SJSA1 (cell line): ENCODE results near the gene GPC1. TPM values are rescaled to one million over a fixed set of nuclear protein-coding genes. Genes with fewer than 3 reads are reported as not detected.
"Not testable (repeated sequence)": the region's sequence is repeated elsewhere in the genome, so short reads cannot be mapped to it uniquely, and the experiment has no call there.

Experiments used
- DNase-seq, 2 experiments: peaks; one replicate each; pipeline ENCODE4 v3.0.0-alpha.2; 2015 to 2020; ENCODE audit warnings: low spot score in 2 of 2, low read depth in 1 of 2
- H3K27ac ChIP-seq: fragments of 250-450 bp; sonication (Bioruptor Pico); 2 replicates; pipeline ENCODE4 v1.5.1; 2020; ENCODE audit warnings: mild to moderate bottlenecking, moderate library complexity
- H3K27me3 ChIP-seq: fragments of 250-450 bp; sonication (Bioruptor Pico); replicated peaks from 2 replicates; pipeline ENCODE4 v1.5.1; 2020; ENCODE audit warnings: mild to moderate bottlenecking, moderate library complexity
- H3K36me3 ChIP-seq: fragments of 250-450 bp; sonication (Bioruptor Pico); 2 replicates; pipeline ENCODE4 v1.5.1; 2020; ENCODE audit warnings: mild to moderate bottlenecking
- H3K4me1 ChIP-seq: fragments of 250-450 bp; sonication (Bioruptor Pico); replicated peaks from 2 replicates; pipeline ENCODE4 v1.6.1; 2021; ENCODE audit warnings: mild to moderate bottlenecking
- H3K4me3 ChIP-seq: fragments of 250-450 bp; sonication (Bioruptor Pico); 2 replicates; pipeline ENCODE4 v1.5.1; 2020; ENCODE audit warnings: mild to moderate bottlenecking
- H3K9me3 ChIP-seq: fragments of 250-450 bp; sonication (Bioruptor Pico); replicated peaks from 2 replicates; pipeline ENCODE4 v1.5.1; 2020; ENCODE audit warnings: mild to moderate bottlenecking
- total RNA-seq: library from RNA; depleted of rRNA; stranded (reverse); fragments of >200 nt; shearing (Covaris generic); gene quantifications from 2 replicates; pipeline ENCODE4 v1.2.3, GENCODE V29; 2014

GPC1 gene
- total RNA-seq, 1 experiment from 2014 or later: 63.4 TPM

DNA sequence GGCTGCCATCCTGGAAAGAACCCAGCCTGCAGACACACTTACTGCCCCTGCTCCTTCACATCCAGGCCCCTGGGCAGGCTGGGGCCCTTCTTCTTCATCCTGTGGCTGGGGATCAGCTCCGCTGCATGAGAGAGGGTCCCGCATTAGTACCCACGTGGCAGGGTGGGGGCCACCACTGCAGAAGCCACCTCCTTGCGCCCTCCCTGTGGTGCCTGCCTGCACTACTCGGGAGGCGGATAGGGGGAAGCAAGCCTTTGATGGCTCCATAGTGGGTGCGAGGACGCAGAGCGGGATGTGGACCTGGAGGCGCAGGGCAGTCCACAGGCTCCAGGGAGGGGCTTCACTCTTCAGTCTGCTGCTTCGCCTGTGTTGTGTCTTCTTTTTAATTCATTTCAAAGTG lies 46.7 kb downstream of the GPC1 start:
- no peaks in the 10 kb centered on the region for H3K9me3 ChIP-seq
- no peak for DNase-seq
- H3K4me3 ChIP-seq: no peak overlapping the region
- H3K36me3 ChIP-seq: no peaks in the 10 kb centered on the region
- H3K4me1 ChIP-seq: no peaks in the 10 kb centered on the region
- no peaks in the 10 kb centered on the region for H3K27me3 ChIP-seq
- no peak overlapping the region for H3K27ac ChIP-seq

- H3K4me3 ChIP-seq: no peak overlapping the region
- DNase-seq: no peak
- H3K36me3 ChIP-seq: no peaks in the 10 kb centered on the region
- H3K27ac ChIP-seq: no peak overlapping the region
- no peaks in the 10 kb centered on the region for H3K4me1 ChIP-seq
- H3K27me3 ChIP-seq: no peaks in the 10 kb centered on the region
- peaks cover 15% of the 10 kb centered on the region for H3K9me3 ChIP-seq
Observed at GRCh38 chr2:240491483-240491882, 56.0 kb downstream of the GPC1 start.

DNA sequence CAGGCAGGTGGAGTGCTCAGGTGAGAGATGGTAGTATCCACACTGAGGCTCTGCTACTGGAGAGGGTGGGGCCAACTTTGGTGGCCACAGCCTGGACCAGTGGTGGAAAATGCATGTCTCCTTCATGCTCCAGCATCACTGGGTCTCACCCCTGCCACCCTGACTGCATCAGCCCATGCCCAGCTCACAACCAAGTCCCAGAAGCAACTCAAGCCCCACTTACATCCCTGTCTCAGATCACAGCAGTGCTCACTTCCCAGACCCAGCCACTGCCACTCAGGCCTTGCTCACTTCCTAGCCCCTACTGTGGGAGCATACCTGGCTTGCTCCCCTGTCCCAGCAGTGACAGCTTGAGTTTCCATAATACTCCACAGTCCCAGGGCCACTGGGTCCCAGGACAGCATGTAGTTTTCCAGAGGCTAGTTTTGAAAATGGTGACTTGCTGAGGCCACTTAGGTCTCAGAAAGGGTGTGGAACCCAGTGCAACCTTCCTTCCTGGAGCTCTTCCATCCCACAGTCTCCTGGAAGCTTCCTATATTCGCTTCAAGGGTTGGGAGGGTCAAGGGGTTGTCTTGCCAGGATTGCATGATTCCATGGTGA lies 58.8 kb downstream of the GPC1 start:
- no peaks in the 10 kb centered on the region for H3K36me3 ChIP-seq
- DNase-seq: no peak
- no peaks in the 10 kb centered on the region for H3K27me3 ChIP-seq
- H3K4me3 ChIP-seq: no peak overlapping the region
- H3K9me3 ChIP-seq: peaks cover 12% of the 10 kb centered on the region
- H3K4me1 ChIP-seq: no peaks in the 10 kb centered on the region
- H3K27ac ChIP-seq: no peak overlapping the region

GRCh38 chr2:240494942-240495341 lies 59.5 kb downstream of the GPC1 start:
- H3K27me3 ChIP-seq, H3K9me3 ChIP-seq, H3K4me1 ChIP-seq, H3K4me3 ChIP-seq, H3K36me3 ChIP-seq, H3K27ac ChIP-seq, DNase-seq: not testable (repeated sequence)

- not testable (repeated sequence) for H3K27ac ChIP-seq, H3K9me3 ChIP-seq, H3K4me1 ChIP-seq, DNase-seq, H3K4me3 ChIP-seq, H3K36me3 ChIP-seq, H3K27me3 ChIP-seq
Observed at GRCh38 chr2:240497082-240497481, 61.6 kb downstream of the GPC1 start.

GRCh38 chr2:240498171-240498957 lies 62.9 kb downstream of the GPC1 start:
- Histone ChIP-seq H3K4me3 (no peak overlapping the region), H3K9me3 (no peaks in the 10 kb centered on the region), H3K4me1 (no peaks in the 10 kb centered on the region), H3K27me3 (no peaks in the 10 kb centered on the region), H3K36me3 (no peaks in the 10 kb centered on the region), H3K27ac (no peak overlapping the region)
- no peak for DNase-seq

DNA sequence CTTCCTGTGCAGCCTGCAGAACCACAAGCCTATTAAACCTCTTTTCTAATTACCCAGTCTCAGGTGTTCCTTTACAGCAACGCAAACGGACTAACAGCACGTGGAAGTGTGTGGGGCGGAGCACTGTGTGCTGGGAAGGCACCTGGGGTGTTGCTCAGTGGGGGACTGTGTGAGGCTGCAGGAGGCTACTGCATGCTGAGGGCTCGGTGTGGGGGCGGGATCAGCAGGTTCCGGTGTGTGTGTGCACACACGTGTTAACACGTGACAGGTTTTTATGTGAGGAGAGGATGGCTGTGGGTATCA lies 63.4 kb downstream of the GPC1 start:
- Histone ChIP-seq H3K4me3 (no peak overlapping the region), H3K27me3 (no peaks in the 10 kb centered on the region), H3K27ac (no peak overlapping the region), H3K9me3 (no peaks in the 10 kb centered on the region), H3K4me1 (no peaks in the 10 kb centered on the region), H3K36me3 (no peaks in the 10 kb centered on the region)
- DNase-seq: no peak

DNA sequence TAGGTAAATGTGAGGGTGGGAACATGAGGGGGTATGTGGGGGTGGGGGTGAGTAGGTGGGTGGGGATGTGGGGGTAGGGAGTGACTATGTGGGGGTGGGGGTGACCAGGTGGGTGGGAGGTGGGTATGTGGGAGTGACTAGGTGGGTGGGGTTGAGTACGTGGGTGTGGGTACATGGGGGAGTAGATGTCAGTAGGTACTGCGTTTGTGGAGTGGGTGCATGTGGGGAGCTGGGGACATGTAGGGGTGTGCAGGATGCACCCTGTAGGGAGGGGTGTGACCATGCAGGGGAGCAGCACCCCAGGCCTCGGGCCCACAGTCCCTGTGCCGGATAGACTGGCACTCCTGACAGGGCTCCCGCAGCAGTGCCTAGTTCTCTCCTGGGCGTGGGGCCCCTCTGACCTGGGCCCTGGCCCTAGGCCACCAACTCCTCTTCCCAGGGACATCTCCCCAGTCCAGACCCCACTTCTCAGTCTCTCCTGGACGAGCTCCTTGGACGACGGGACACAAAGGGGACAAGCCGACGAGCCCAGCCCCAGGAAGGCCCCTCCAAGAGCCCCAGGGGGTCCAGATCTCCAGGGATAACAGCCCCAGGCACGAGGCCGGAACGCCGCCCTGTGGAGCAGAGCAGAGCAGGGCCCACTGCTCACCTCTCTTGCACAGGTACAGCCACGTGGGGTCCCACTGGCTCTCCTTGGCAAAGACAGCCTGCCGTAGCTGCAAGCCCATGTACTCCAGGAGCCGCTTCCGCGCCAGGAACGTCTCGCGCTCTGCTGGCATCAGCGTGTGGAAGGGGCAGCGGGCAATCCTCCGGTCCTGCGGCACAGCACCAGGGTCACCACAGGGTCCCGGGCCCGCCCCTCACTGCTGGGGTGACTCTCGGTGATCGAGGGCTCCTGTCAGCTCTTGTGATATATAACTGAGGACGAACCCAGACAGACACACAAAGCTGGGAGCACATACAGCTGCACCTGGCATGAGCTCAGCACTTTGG lies 64.1 kb downstream of the GPC1 start:
- H3K27ac ChIP-seq: no peak overlapping the region
- no peaks in the 10 kb centered on the region for H3K4me1 ChIP-seq
- no peak overlapping the region for H3K4me3 ChIP-seq
- no peaks in the 10 kb centered on the region for H3K27me3 ChIP-seq
- H3K9me3 ChIP-seq: no peaks in the 10 kb centered on the region
- H3K36me3 ChIP-seq: no peaks in the 10 kb centered on the region
- DNase-seq: peak in 1 of 2 experiments; percentile 40

- no peaks in the 10 kb centered on the region for H3K9me3 ChIP-seq
- H3K27ac ChIP-seq: no peak overlapping the region
- H3K4me3 ChIP-seq: no peak overlapping the region
- no peak for DNase-seq
- H3K27me3 ChIP-seq: no peaks in the 10 kb centered on the region
- no peaks in the 10 kb centered on the region for H3K36me3 ChIP-seq
- H3K4me1 ChIP-seq: no peaks in the 10 kb centered on the region
Observed at GRCh38 chr2:240500561-240501423, 65.3 kb downstream of the GPC1 start.

DNA sequence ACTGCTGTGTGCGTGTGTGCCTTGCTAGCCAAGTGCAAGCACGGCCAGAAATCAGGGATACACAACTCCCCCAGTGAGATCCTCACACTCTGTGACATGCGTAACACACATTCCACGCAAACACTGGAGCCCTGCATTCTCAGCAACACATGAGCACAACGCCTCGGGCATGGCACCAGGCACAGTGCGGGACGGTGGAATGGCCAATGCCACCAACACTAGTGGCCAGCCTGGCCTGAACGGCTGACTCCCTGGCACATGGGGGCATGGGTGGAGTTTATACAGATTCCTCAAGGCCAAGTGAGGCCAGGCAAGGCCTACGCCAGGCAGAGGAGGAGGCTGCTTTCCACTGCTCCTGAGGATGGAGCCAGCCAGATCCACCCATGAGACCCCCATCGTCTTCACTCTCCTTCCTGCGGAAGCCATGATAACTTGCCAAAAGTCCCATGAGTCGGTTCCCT lies 66.1 kb downstream of the GPC1 start:
- H3K36me3 ChIP-seq: no peaks in the 10 kb centered on the region
- no peak overlapping the region for H3K27ac ChIP-seq
- no peaks in the 10 kb centered on the region for H3K4me1 ChIP-seq
- H3K9me3 ChIP-seq: no peaks in the 10 kb centered on the region
- H3K4me3 ChIP-seq: no peak overlapping the region
- DNase-seq: peak in 1 of 2 experiments; percentile 33
- no peaks in the 10 kb centered on the region for H3K27me3 ChIP-seq

DNA sequence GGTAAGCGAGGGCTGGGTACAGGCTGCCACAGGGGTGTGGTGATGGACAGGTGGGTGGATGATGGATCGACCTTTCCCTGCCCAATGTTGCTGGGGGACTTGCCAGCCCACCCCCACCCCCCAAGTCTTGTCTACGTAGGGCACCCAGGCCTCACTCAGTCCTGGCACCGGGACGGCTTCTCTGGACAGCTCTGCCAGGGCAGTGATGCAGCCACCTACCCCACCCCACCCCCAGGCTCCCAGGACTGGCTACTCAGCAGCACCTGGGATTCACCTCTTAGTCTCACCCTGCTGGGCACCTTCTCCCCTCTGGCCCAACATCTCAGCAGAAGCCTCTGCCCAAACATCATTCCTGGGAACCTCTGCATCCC lies 66.6 kb downstream of the GPC1 start:
- H3K27me3 ChIP-seq: no peaks in the 10 kb centered on the region
- DNase-seq: peak in 1 of 2 experiments; percentile 35
- H3K4me3 ChIP-seq: no peak overlapping the region
- H3K9me3 ChIP-seq: no peaks in the 10 kb centered on the region
- H3K4me1 ChIP-seq: no peaks in the 10 kb centered on the region
- H3K36me3 ChIP-seq: no peaks in the 10 kb centered on the region
- no peak overlapping the region for H3K27ac ChIP-seq

GRCh38 chr2:240502430-240503121 lies 67.1 kb downstream of the GPC1 start:
- no peak for DNase-seq
- Histone ChIP-seq H3K4me3 (no peak overlapping the region), H3K4me1 (no peaks in the 10 kb centered on the region), H3K27ac (no peak overlapping the region), H3K36me3 (no peaks in the 10 kb centered on the region), H3K27me3 (no peaks in the 10 kb centered on the region), H3K9me3 (no peaks in the 10 kb centered on the region)

DNA sequence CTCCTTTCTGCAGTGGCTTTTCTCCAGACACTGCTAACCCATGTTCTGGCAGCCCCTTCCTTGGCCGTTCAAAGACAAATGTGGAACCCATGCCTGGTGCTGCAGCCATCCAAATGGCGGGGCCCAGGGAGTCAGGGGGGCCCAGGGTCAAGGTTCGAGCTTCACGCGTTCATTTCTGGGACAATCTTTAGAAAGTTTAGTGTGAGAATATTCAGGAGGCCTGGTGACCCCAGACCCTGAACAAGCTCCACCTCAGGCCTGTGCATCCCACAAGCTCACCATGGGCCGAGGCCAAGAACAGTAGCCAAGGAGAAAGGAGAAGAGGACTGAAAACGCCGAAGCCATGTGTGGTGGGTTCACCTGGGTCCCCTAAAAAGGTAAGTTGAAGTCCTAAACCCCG lies 67.9 kb downstream of the GPC1 start:
- no peaks in the 10 kb centered on the region for H3K27me3 ChIP-seq
- H3K4me3 ChIP-seq: no peak overlapping the region
- H3K4me1 ChIP-seq: no peaks in the 10 kb centered on the region
- no peaks in the 10 kb centered on the region for H3K36me3 ChIP-seq
- no peaks in the 10 kb centered on the region for H3K9me3 ChIP-seq
- no peak for DNase-seq
- no peak overlapping the region for H3K27ac ChIP-seq
